H1 (cell line): ENCODE data around the gene OSGEP. TPM values are rescaled to one million over a fixed set of nuclear protein-coding genes. Genes with fewer than 3 reads are reported as not detected.

Experiments
- CTCF ChIA-PET: fragments of 300-600 bp; sonication (Branson Sonifier 250); formaldehyde crosslinking; loops from one replicate; lab custom pipeline; 2021; ENCODE audit not compliant: partially characterized antibody; lab: Charles Lee
- POLR2A ChIA-PET: fragments of 300-600 bp; sonication (Branson Sonifier 250); formaldehyde crosslinking; loops from one replicate; lab custom pipeline; 2021; ENCODE audit warnings: inconsistent platforms; ENCODE audit not compliant: partially characterized antibody; lab: Charles Lee
- DNase-seq, 2 experiments: peaks; one replicate each; pipeline versions ENCODE4 v3.0.0 to v3.0.0-alpha.2; 2010 to 2022; ENCODE audit warnings: low spot score in 2 of 2, low read depth in 1 of 2, mixed read lengths in 1 of 2
- FAIRE-seq: peaks from 2 replicates; lab custom pipeline; 2011; peaks lifted over from hg19 to GRCh38; lab: Jason Lieb, UNC
- H2AFZ ChIP-seq: 2 replicates; pipeline ENCODE4 v1.8.1; 2012; ENCODE audit warnings: low read length, inconsistent platforms
- H2AK5ac ChIP-seq: 2 replicates; pipeline ENCODE4 v1.6.1; 2013; ENCODE audit warnings: low read depth, low read length
- H2BK120ac ChIP-seq: replicated peaks from 2 replicates; pipeline ENCODE3; 2013; ENCODE audit warnings: low read depth, low read length, inconsistent platforms
- H2BK12ac ChIP-seq: 2 replicates; pipeline ENCODE4 v1.6.1; 2013; ENCODE audit warnings: low read depth, low read length
- H2BK15ac ChIP-seq: 2 replicates; pipeline ENCODE4 v1.6.1; 2013; ENCODE audit warnings: low read length
- H2BK20ac ChIP-seq: 2 replicates; pipeline ENCODE4 v1.6.1; 2013; ENCODE audit warnings: low read length
- H2BK5ac ChIP-seq: 2 replicates; pipeline ENCODE4 v1.6.1; 2013; ENCODE audit warnings: low read depth, low read length
- H3K14ac ChIP-seq: 2 replicates; pipeline ENCODE4 v1.6.1; 2013; ENCODE audit warnings: inconsistent platforms; ENCODE audit not compliant: insufficient read length
- H3K18ac ChIP-seq: 2 replicates; pipeline ENCODE4 v1.6.1; 2013; ENCODE audit warnings: low read length; ENCODE audit errors: extremely low read depth
- H3K23ac ChIP-seq: 2 replicates; pipeline ENCODE4 v1.6.1; 2013; ENCODE audit warnings: inconsistent platforms; ENCODE audit not compliant: insufficient read length
- H3K23me2 ChIP-seq: 2 replicates; pipeline ENCODE4 v1.6.1; 2013; ENCODE audit warnings: low read depth, low read length
- H3K27ac ChIP-seq: 2 replicates; pipeline ENCODE4 v1.6.1; 2011; ENCODE audit warnings: low read depth, low read length, inconsistent platforms
- H3K27me3 ChIP-seq, 4 experiments: replicated peaks in 1 of 4; 1 replicate in 1 of 4; 2 replicates in 3 of 4; pipeline versions ENCODE4 v1.6.1 to v1.8.1; 2011 to 2013; ENCODE audit warnings: low read length in 3 of 4, mild to moderate bottlenecking in 3 of 4, inconsistent platforms in 2 of 4, mixed read lengths in 2 of 4, moderate library complexity in 1 of 4; ENCODE audit not compliant: control insufficient read depth in 3 of 4, insufficient read depth in 3 of 4; ENCODE audit errors: extremely low read depth in 1 of 4
- H3K36me3 ChIP-seq, 4 experiments: 2 replicates each; pipeline versions ENCODE4 v1.6.1 to v1.8.1; 2011 to 2013; ENCODE audit warnings: mild to moderate bottlenecking in 4 of 4, low read length in 3 of 4, moderate library complexity in 2 of 4, control low read depth in 1 of 4, inconsistent platforms in 1 of 4; ENCODE audit not compliant: insufficient read depth in 4 of 4, control insufficient read depth in 2 of 4
- H3K4ac ChIP-seq: replicated peaks from 2 replicates; pipeline ENCODE3; 2013; ENCODE audit warnings: low read length, low read depth, mixed read lengths, inconsistent platforms; ENCODE audit not compliant: insufficient read length
- H3K4me1 ChIP-seq, 4 experiments: replicated peaks in 1 of 4; 1 replicate in 1 of 4; 2 replicates in 3 of 4; pipeline versions ENCODE4 v1.6.1 to v1.8.1; 2011 to 2013; ENCODE audit warnings: low read length in 3 of 4, inconsistent platforms in 2 of 4, mixed read lengths in 1 of 4; ENCODE audit not compliant: insufficient read depth in 4 of 4, control insufficient read depth in 3 of 4
- H3K4me2 ChIP-seq, 2 experiments: 2 replicates each; pipeline versions ENCODE4 v1.6.1 to v1.8.1; 2011 to 2013; ENCODE audit warnings: low read depth in 2 of 2, low read length in 2 of 2, control low read depth in 1 of 2, inconsistent platforms in 1 of 2, mild to moderate bottlenecking in 1 of 2; ENCODE audit not compliant: insufficient read depth in 1 of 2
- H3K4me3 ChIP-seq, 4 experiments: fragments of 200-600, 300-600 bp in 1 of 4; sonication (generic), shearing (Covaris generic), sonication (Bioruptor Twin) in 1 of 4; 2 replicates each; pipeline versions ENCODE4 v1.5.1 to v1.8.1; 2011 to 2016; ENCODE audit warnings: low read length in 4 of 4, low read depth in 3 of 4, control low read depth in 2 of 4, inconsistent platforms in 2 of 4, mild to moderate bottlenecking in 2 of 4, mixed read lengths in 1 of 4, moderate library complexity in 1 of 4; ENCODE audit not compliant: insufficient read depth in 2 of 4; ENCODE audit errors: extremely low read depth in 1 of 4
- H3K56ac ChIP-seq: replicated peaks from 2 replicates; pipeline ENCODE3; 2013; ENCODE audit warnings: low read depth, mild to moderate bottlenecking, mixed read lengths, low read length, inconsistent platforms; ENCODE audit not compliant: insufficient read length
- H3K79me1 ChIP-seq: 2 replicates; pipeline ENCODE4 v1.6.1; 2013; ENCODE audit warnings: low read depth, low read length, control low read depth
- H3K79me2 ChIP-seq, 2 experiments: 2 replicates each; pipeline versions ENCODE4 v1.6.1 to v1.8.1; 2012 to 2013; ENCODE audit warnings: low read length in 2 of 2, mild to moderate bottlenecking in 2 of 2, inconsistent platforms in 1 of 2; ENCODE audit not compliant: insufficient read depth in 2 of 2, control insufficient read depth in 1 of 2
- H3K9ac ChIP-seq, 4 experiments: replicated peaks in 1 of 4; 1 replicate in 1 of 4; 2 replicates in 3 of 4; pipeline versions ENCODE4 v1.6.1 to v1.8.1; 2011 to 2013; ENCODE audit warnings: low read depth in 3 of 4, low read length in 3 of 4, control low read depth in 2 of 4, mild to moderate bottlenecking in 2 of 4, moderate library complexity in 2 of 4, inconsistent platforms in 1 of 4; ENCODE audit errors: extremely low read depth in 1 of 4
- H3K9me3 ChIP-seq, 2 experiments: 2 replicates each; pipeline versions ENCODE4 v1.6.1 to v1.8.1; 2012 to 2013; ENCODE audit warnings: mild to moderate bottlenecking in 2 of 2, moderate library complexity in 2 of 2, control low read depth in 1 of 2, inconsistent platforms in 1 of 2, low read depth in 1 of 2, low read length in 1 of 2, mixed read lengths in 1 of 2; ENCODE audit not compliant: insufficient read depth in 2 of 2
- H4K20me1 ChIP-seq, 2 experiments: replicated peaks in 1 of 2; 2 replicates each; pipeline versions ENCODE3 to v1.8.1; 2011 to 2013; ENCODE audit warnings: inconsistent platforms in 2 of 2, low read length in 2 of 2, mild to moderate bottlenecking in 1 of 2; ENCODE audit not compliant: insufficient read depth in 2 of 2, control insufficient read depth in 1 of 2
- H4K5ac ChIP-seq: 2 replicates; pipeline ENCODE4 v1.6.1; 2013; ENCODE audit warnings: low read length, low read depth, mixed read lengths, inconsistent platforms; ENCODE audit not compliant: insufficient read length
- H4K8ac ChIP-seq: 2 replicates; pipeline ENCODE4 v1.8.0; 2013; ENCODE audit warnings: mild to moderate bottlenecking, moderate library complexity, low read length, inconsistent platforms; ENCODE audit not compliant: insufficient read depth; ENCODE audit errors: extremely low read depth
- H4K91ac ChIP-seq: replicated peaks from 2 replicates; pipeline ENCODE3; 2013; ENCODE audit warnings: low read length, mixed read lengths, inconsistent platforms; ENCODE audit not compliant: insufficient read length
- ASH2L ChIP-seq: fragments of 200-600, 300-600 bp; sonication (generic); IDR thresholded peaks from one replicate; pipeline ENCODE4 v1.7.1; 2017; ENCODE audit warnings: low read length
- JUND ChIP-seq: IDR thresholded peaks from 2 replicates; pipeline ENCODE4 v1.6.1; 2011; ENCODE audit warnings: mild to moderate bottlenecking, improper control_type of control experiment, low read length
- KDM4A ChIP-seq: IDR thresholded peaks from one replicate; pipeline ENCODE4 v1.7.1; 2012; ENCODE audit warnings: low read depth, mild to moderate bottlenecking, moderate library complexity, low read length, inconsistent platforms; ENCODE audit not compliant: severe bottlenecking
- SIN3A ChIP-seq, 2 experiments: IDR thresholded peaks in 1 of 2; conservative IDR thresholded peaks in 1 of 2; 2 replicates each; pipeline ENCODE4 v1.6.1; 2011 to 2012; ENCODE audit warnings: low read length in 2 of 2, improper control_type of control experiment in 1 of 2, low read depth in 1 of 2, mild to moderate bottlenecking in 1 of 2
- SUZ12 ChIP-seq: fragments of 200-600 bp; sonication (generic); IDR thresholded peaks from 2 replicates; pipeline ENCODE4 v1.6.1; 2012; ENCODE audit warnings: mild to moderate bottlenecking, inconsistent platforms, low read length, moderate library complexity, mixed read lengths
- TCF12 ChIP-seq: IDR thresholded peaks from 2 replicates; pipeline ENCODE4 v1.6.1; 2011; ENCODE audit warnings: low read depth, mild to moderate bottlenecking, low read length
- WGBS, 2 experiments: shearing (Covaris generic) in 1 of 2; methylation state at CpG; one replicate each; pipeline versions ENCODE4 v1.1.6 to v1.1.7; 2013 to 2015; ENCODE audit warnings: low lambda C conversion rate in 2 of 2, mixed read lengths in 2 of 2, inconsistent platforms in 1 of 2, low coverage in 1 of 2, missing lambda C conversion rate in 1 of 2; ENCODE audit not compliant: insufficient replicate concordance in 2 of 2, insufficient coverage in 1 of 2, insufficient read length in 1 of 2; ENCODE audit errors: extremely low coverage in 1 of 2, missing lambda C conversion rate in 1 of 2; 5-methylcytosine and 5-hydroxymethylcytosine counted together
- polyA plus RNA-seq, 7 experiments: library from polyadenylated mRNA; depleted of rRNA in 3 of 7; stranded (reverse) in 5 of 7; unstranded in 2 of 7; fragments of >200 nt in 5 of 7; fragments of 200-250 nt in 2 of 7; gene quantifications; 1 replicate in 5 of 7; 2 replicates in 1 of 7; 4 replicates in 1 of 7; pipeline versions ENCODE4 v1.2.1 to v1.2.3, GENCODE V29; 2011 to 2013; ENCODE audit warnings: missing spikeins in 2 of 7, mixed read lengths in 2 of 7
- total RNA-seq: library from RNA; stranded (reverse); fragmentation: NEBNext Ultra II Directional; extraction: Animal tissue kit (Norgen Biotek cat#: 25700); gene quantifications from 2 replicates; pipeline ENCODE4 v1.2.1, GENCODE V29; 2021
- TF ChIP-seq, protein P1 (sequence below): IDR thresholded peaks from 2 replicates; pipeline ENCODE4 v1.6.1; 2012; ENCODE audit warnings: inconsistent platforms

Gene OSGEP
- total and polyA plus RNA-seq, 2 of the 8 experiments (the other 6 are each of a cell fraction or from before 2014, with no cell fraction given), result 34.4 to 78.6 TPM

DNA sequence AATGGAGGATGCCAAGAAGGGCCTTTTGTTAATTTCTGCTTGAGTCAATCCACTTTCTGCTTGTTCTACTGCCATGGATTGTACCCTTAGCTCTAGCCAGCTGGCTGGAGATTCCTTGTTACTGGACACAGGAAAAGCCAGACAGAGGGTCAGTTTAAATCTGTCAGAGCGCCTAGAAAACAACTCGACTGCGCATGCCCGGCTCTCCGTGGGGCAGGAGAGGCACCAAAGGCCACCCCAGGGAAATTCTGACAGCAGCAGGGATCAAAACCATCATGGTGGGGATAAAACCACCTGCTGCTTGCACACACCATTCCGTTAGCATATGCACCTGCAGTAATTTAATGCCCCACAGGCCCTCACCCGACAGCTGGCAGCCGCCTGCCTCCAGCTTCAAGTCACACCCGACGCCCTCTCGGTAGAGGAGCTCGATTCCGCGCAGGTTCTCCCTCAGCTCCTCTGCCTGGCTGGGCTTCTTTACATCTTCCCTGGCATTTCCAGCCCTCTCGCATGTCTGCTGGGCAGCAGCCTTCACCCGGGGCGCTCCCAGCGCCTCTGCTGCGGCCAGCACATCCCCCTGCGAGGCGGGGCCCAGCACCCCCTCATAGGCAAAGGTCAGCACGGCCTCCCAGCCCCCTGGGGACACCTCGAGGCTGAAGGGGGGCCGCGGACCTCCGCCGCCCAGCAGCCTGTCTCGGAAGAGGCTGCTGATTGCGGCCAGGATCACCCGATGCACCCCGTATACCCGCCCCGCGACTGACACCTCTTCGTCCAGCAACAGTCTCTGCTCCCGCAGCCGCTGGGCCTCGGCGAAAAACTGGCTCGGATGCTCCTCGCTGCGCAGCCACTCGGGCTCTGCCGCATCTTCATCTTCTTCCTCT lies 19.7 kb downstream of the OSGEP start:
- Histone ChIP-seq H3K79me2 (no peaks in the 10 kb centered on the region), H3K4me3 (peak overlapping the region; percentile 21 to 61 (median 32); a peak in 7 of 8 replicates), H3K14ac (no peak overlapping the region), H3K27ac (no peak overlapping the region), H2BK120ac (no peak overlapping the region), H2AK5ac (no peak overlapping the region), H3K4me1 (peaks cover 4 to 10% (median 9%) of the 10 kb centered on the region in 4 experiments; a peak in 6 of 7 replicates), H3K79me1 (no peaks in the 10 kb centered on the region), H3K4ac (no peak overlapping the region), H4K8ac (peak overlapping the region; percentile 41; the same call in 1 of the 2 replicates), H4K5ac (no peak overlapping the region), H2BK20ac (no peak overlapping the region), H2BK15ac (no peak overlapping the region; the same call in 1 of the 2 replicates), H2AFZ (peak overlapping the region; percentile 37; the same call in 1 of the 2 replicates), H4K20me1 (no peaks in the 10 kb centered on the region), H3K36me3 (no peaks in the 10 kb centered on the region), H3K23ac (no peak overlapping the region), H3K4me2 (peak overlapping the region; percentile 36 to 70), H2BK12ac (no peak overlapping the region), H3K23me2 (no peaks in the 10 kb centered on the region), H3K9me3 (no peaks in the 10 kb centered on the region), H4K91ac (no peak overlapping the region), H3K18ac (no peak overlapping the region), H2BK5ac (no peak overlapping the region), H3K9ac (0 out of 7 replicates have a peak overlapping the region, but pooled peaks of 1 of the 4 experiments have one; percentile 10), H3K27me3 (peaks cover 0 to 20% (median 14%) of the 10 kb centered on the region in 4 experiments; a peak in 5 of 7 replicates), H3K56ac (no peak overlapping the region)
- POLR2A ChIA-PET, result interaction anchor here (0.9 to 6.0 kb wide), 5 partner anchors 13 to 148 kb away, joined by 3 to 54 read pairs (median 9); partner anchors contain the start of genes APEX1, OSGEP and PNP
- WGBS, 2 experiments, result 23% methylated on average over 40 of the region's 44 CpGs; no CpG with 5 or more reads in 1 of the 2 experiments
- TF ChIP-seq, protein P1, sequence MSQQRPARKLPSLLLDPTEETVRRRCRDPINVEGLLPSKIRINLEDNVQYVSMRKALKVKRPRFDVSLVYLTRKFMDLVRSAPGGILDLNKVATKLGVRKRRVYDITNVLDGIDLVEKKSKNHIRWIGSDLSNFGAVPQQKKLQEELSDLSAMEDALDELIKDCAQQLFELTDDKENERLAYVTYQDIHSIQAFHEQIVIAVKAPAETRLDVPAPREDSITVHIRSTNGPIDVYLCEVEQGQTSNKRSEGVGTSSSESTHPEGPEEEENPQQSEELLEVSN, result 0 out of 2 replicates have a peak, but pooled peaks have one; percentile 5
- TF ChIP-seq SIN3A (conservative IDR thresholded peaks at IDR 0.05 in 1 of 2, IDR thresholded peaks at IDR 0.05 in 1 of 2; ENCODE audit: low read depth in 1 of 2, low read length in 2 of 2) (no peak), TCF12 (no peak), JUND (no peak), ASH2L (peak; percentile 34), SUZ12 (peak; percentile 26; the same call in 1 of the 2 replicates), KDM4A (peak; percentile 86)
- no peak for FAIRE-seq
- DNase-seq, result peak in 1 of 2 experiments; percentile 61
- CTCF ChIA-PET, result interaction anchor here (0.7 to 3.2 kb wide), 5 partner anchors 13 to 107 kb away, joined by 3 to 17 read pairs (median 4); no protein-coding TSS in a partner anchor
